KMS-11 (cell line): ENCODE data around the gene TAS2R30.

ENCODE experiments used
- H2AFZ ChIP-seq: fragments of 200-600 bp; sonication (generic); 2 replicates; pipeline ENCODE4 v1.6.1; 2016; ENCODE audit warnings: antibody characterized with exemption, mixed run types, low read depth
- H3K27ac ChIP-seq: fragments of 200-600 bp; sonication (generic); 2 replicates; pipeline ENCODE4 v1.6.1; 2016; ENCODE audit warnings: mild to moderate bottlenecking, mixed run types
- H3K27me3 ChIP-seq: fragments of 200-600 bp; sonication (generic); 2 replicates; pipeline ENCODE4 v1.6.1; 2017; ENCODE audit warnings: mild to moderate bottlenecking, low read depth, mixed run types, moderate library complexity; ENCODE audit not compliant: insufficient read depth
- H3K36me3 ChIP-seq: fragments of 200-600 bp; sonication (generic); 2 replicates; pipeline ENCODE4 v1.6.1; 2017; ENCODE audit warnings: mild to moderate bottlenecking, mixed run types; ENCODE audit not compliant: insufficient read depth
- H3K4me1 ChIP-seq: fragments of 200-600 bp; sonication (generic); 2 replicates; pipeline ENCODE4 v1.6.1; 2016; ENCODE audit warnings: mild to moderate bottlenecking, low read depth, mixed run types; ENCODE audit not compliant: poor library complexity, severe bottlenecking
- H3K4me2 ChIP-seq: fragments of 200-600 bp; sonication (generic); 2 replicates; pipeline ENCODE4 v1.7.0; 2016; ENCODE audit warnings: mild to moderate bottlenecking, mixed run types
- H3K4me3 ChIP-seq: fragments of 200-600 bp; sonication (generic); IDR thresholded peaks from 2 replicates; pipeline ENCODE4 v1.6.1; 2017; ENCODE audit warnings: low read depth, low read length, mixed read lengths; ENCODE audit not compliant: insufficient read depth
- H3K79me2 ChIP-seq: fragments of 200-600 bp; sonication (generic); 2 replicates; pipeline ENCODE4 v1.6.1; 2016; ENCODE audit warnings: low read depth, mixed run types; ENCODE audit not compliant: insufficient read depth
- H3K9ac ChIP-seq: fragments of 200-600 bp; sonication (generic); 2 replicates; pipeline ENCODE4 v1.6.1; 2016; ENCODE audit warnings: mild to moderate bottlenecking, mixed run types
- H4K20me1 ChIP-seq: fragments of 200-600 bp; sonication (generic); 2 replicates; pipeline ENCODE4 v1.6.1; 2016; ENCODE audit warnings: mild to moderate bottlenecking, mixed run types; ENCODE audit not compliant: insufficient read depth
- CTCF ChIP-seq: fragments of 200-600 bp; sonication (generic); conservative IDR thresholded peaks from 2 replicates; pipeline ENCODE4 v1.6.1; 2017; ENCODE audit warnings: low read depth, mild to moderate bottlenecking, antibody characterized with exemption, low read length, moderate library complexity, mixed read lengths

The TAS2R30 gene

GRCh38 chr12:11134305-11134704 is at the start of gene TAS2R30:
TAS2R30 (minus strand) TSS chr12:11134644; CDS start chr12:11134244, 400 bp downstream.
- H3K4me2 ChIP-seq = no peak within 1 kb of the TSS
- no peak within 1 kb of the TSS for H2AFZ ChIP-seq
- no peaks in the 10 kb centered on the region; the same call in 1 of the 2 replicates for H3K79me2 ChIP-seq
- no peaks in the 10 kb centered on the region for H3K36me3 ChIP-seq
- no peaks in the 10 kb centered on the region for H3K4me1 ChIP-seq
- no peak for TF ChIP-seq CTCF
- no peak within 1 kb of the TSS for H3K27ac ChIP-seq
- H3K9ac ChIP-seq = no peak within 1 kb of the TSS
- no peaks in the 10 kb centered on the region for H3K27me3 ChIP-seq
- no peak within 1 kb of the TSS for H3K4me3 ChIP-seq
- no peaks in the 10 kb centered on the region for H4K20me1 ChIP-seq

GRCh38 chr12:11183011-11183410 is 48.6 kb upstream of the TAS2R30 start:
- Histone ChIP-seq H3K27ac (no peak overlapping the region), H3K9ac (no peak overlapping the region), H3K4me3 (no peak overlapping the region), H3K27me3 (no peaks in the 10 kb centered on the region), H2AFZ (no peak overlapping the region), H3K79me2 (no peaks in the 10 kb centered on the region), H4K20me1 (no peaks in the 10 kb centered on the region), H3K36me3 (no peaks in the 10 kb centered on the region), H3K4me2 (no peak overlapping the region), H3K4me1 (no peaks in the 10 kb centered on the region)
- no peak for TF ChIP-seq CTCF

GRCh38 chr12:11182529-11182928 is 48.1 kb upstream of the TAS2R30 start:
- H3K4me2 ChIP-seq = no peak overlapping the region
- H4K20me1 ChIP-seq = no peaks in the 10 kb centered on the region
- H3K79me2 ChIP-seq = no peaks in the 10 kb centered on the region
- no peaks in the 10 kb centered on the region for H3K27me3 ChIP-seq
- H2AFZ ChIP-seq = no peak overlapping the region
- no peaks in the 10 kb centered on the region for H3K4me1 ChIP-seq
- no peak overlapping the region for H3K27ac ChIP-seq
- H3K4me3 ChIP-seq = no peak overlapping the region
- no peaks in the 10 kb centered on the region for H3K36me3 ChIP-seq
- no peak for TF ChIP-seq CTCF
- no peak overlapping the region for H3K9ac ChIP-seq

GRCh38 chr12:11178250-11178649 is 43.8 kb upstream of the TAS2R30 start:
- no peak overlapping the region for H3K27ac ChIP-seq
- no peaks in the 10 kb centered on the region for H3K36me3 ChIP-seq
- H3K4me1 ChIP-seq = peaks cover 1% of the 10 kb centered on the region
- H3K4me3 ChIP-seq = no peak overlapping the region
- no peaks in the 10 kb centered on the region for H4K20me1 ChIP-seq
- H2AFZ ChIP-seq = no peak overlapping the region
- TF ChIP-seq CTCF = no peak
- peaks cover 12% of the 10 kb centered on the region; the same call in 1 of the 2 replicates for H3K79me2 ChIP-seq
- H3K4me2 ChIP-seq = no peak overlapping the region
- no peak overlapping the region for H3K9ac ChIP-seq
- H3K27me3 ChIP-seq = no peaks in the 10 kb centered on the region
